BLaER1 treated with 17β-estradiol and CSF1 and Interleukin-3, amounts not matched to agents 10 nM and 100 nM (cell line): ENCODE measurements around the gene ACLY.

Experiments used
- H3K27ac ChIP-seq, 11 experiments: shearing (Covaris generic); formaldehyde crosslinking; 2 replicates each; pipeline ENCODE4 v1.8.1; 2022
- H3K27me3 ChIP-seq, 11 experiments: shearing (Covaris generic); formaldehyde crosslinking; 2 replicates each; pipeline ENCODE4 v1.8.1; 2022
- H3K36me3 ChIP-seq, 11 experiments: shearing (Covaris generic); formaldehyde crosslinking; 2 replicates each; pipeline ENCODE4 v1.8.1; 2022
- H3K4me1 ChIP-seq, 10 experiments: shearing (Covaris generic); formaldehyde crosslinking; 2 replicates each; pipeline ENCODE4 v1.8.1; 2022
- H3K4me2 ChIP-seq, 11 experiments: shearing (Covaris generic); formaldehyde crosslinking; 2 replicates each; pipeline ENCODE4 v1.8.1; 2022
- H3K4me3 ChIP-seq, 10 experiments: shearing (Covaris generic); formaldehyde crosslinking; 2 replicates each; pipeline ENCODE4 v1.8.1; 2022
- H3K9ac ChIP-seq, 11 experiments: shearing (Covaris generic); formaldehyde crosslinking; 2 replicates each; pipeline ENCODE4 v1.8.1; 2022
- H3K9me3 ChIP-seq, 11 experiments: shearing (Covaris generic); formaldehyde crosslinking; replicated peaks in 1 of 11; 2 replicates each; pipeline ENCODE4 v1.8.1; 2022
- H4K20me1 ChIP-seq, 11 experiments: shearing (Covaris generic); formaldehyde crosslinking; 2 replicates each; pipeline ENCODE4 v1.8.1; 2022
- Cebpa-rat ChIP-seq, 11 experiments: shearing (Covaris generic); IDR thresholded peaks; 2 replicates each; pipeline ENCODE4 v1.8.1; 2022

The ACLY gene

GRCh38 chr17:41873559-41874292, 45.0 kb downstream of the ACLY start:
- no peak for TF ChIP-seq Cebpa-rat (IDR thresholded peaks at IDR 0.05)
- no peak overlapping the region for H3K9ac ChIP-seq
- no peak overlapping the region for H3K4me3 ChIP-seq
- H3K27me3 ChIP-seq = no peaks in the 10 kb centered on the region
- no peaks in the 10 kb centered on the region for H3K4me1 ChIP-seq
- peaks cover 0 to 12% (median 3%) of the 10 kb centered on the region in 11 experiments; a peak in 6 of 22 replicates for H3K9me3 ChIP-seq
- H3K36me3 ChIP-seq = peaks cover 78 to 97% (median 94%) of the 10 kb centered on the region in 11 experiments
- H3K4me2 ChIP-seq = no peak overlapping the region
- H4K20me1 ChIP-seq = peaks cover 0 to 33% (median 8%) of the 10 kb centered on the region in 11 experiments; a peak in 8 of 22 replicates
- H3K27ac ChIP-seq = no peak overlapping the region

GRCh38 chr17:41871789-41872188, 47.0 kb downstream of the ACLY start:
- Histone ChIP-seq H4K20me1 (peaks cover 0 to 33% (median 7%) of the 10 kb centered on the region in 11 experiments; a peak in 8 of 22 replicates), H3K9ac (no peak overlapping the region), H3K27me3 (no peaks in the 10 kb centered on the region), H3K4me3 (no peak overlapping the region), H3K27ac (no peak overlapping the region), H3K4me1 (no peaks in the 10 kb centered on the region), H3K9me3 (peaks cover 0 to 2% (median 0%) of the 10 kb centered on the region in 11 experiments; a peak in 3 of 22 replicates), H3K36me3 (peaks cover 77 to 97% (median 92%) of the 10 kb centered on the region in 11 experiments), H3K4me2 (no peak overlapping the region)
- TF ChIP-seq Cebpa-rat (IDR thresholded peaks at IDR 0.05) = no peak

- Histone ChIP-seq H3K4me3 (no peak overlapping the region), H3K4me2 (no peak overlapping the region), H3K9ac (no peak overlapping the region), H3K36me3 (peaks cover 78 to 92% (median 90%) of the 10 kb centered on the region in 11 experiments), H4K20me1 (peaks cover 0 to 33% (median 7%) of the 10 kb centered on the region in 11 experiments; a peak in 8 of 22 replicates), H3K4me1 (peaks cover 0 to 3% (median 0%) of the 10 kb centered on the region in 10 experiments; a peak in 2 of 20 replicates), H3K27ac (no peak overlapping the region), H3K9me3 (no peaks in the 10 kb centered on the region), H3K27me3 (no peaks in the 10 kb centered on the region)
- TF ChIP-seq Cebpa-rat (IDR thresholded peaks at IDR 0.05) = no peak
Observed at GRCh38 chr17:41870627-41871026, 48.1 kb downstream of the ACLY start.

- H3K27ac ChIP-seq = no peak overlapping the region
- H3K9ac ChIP-seq = no peak overlapping the region
- peaks cover 78 to 89% (median 88%) of the 10 kb centered on the region in 11 experiments for H3K36me3 ChIP-seq
- peaks cover 0 to 5% (median 0%) of the 10 kb centered on the region in 10 experiments; a peak in 2 of 20 replicates for H3K4me1 ChIP-seq
- H3K9me3 ChIP-seq = no peaks in the 10 kb centered on the region
- H3K4me2 ChIP-seq = no peak overlapping the region
- H3K4me3 ChIP-seq = no peak overlapping the region
- TF ChIP-seq Cebpa-rat (IDR thresholded peaks at IDR 0.05) = no peak
- H4K20me1 ChIP-seq = peaks cover 0 to 33% (median 7%) of the 10 kb centered on the region in 11 experiments; a peak in 8 of 22 replicates
- no peaks in the 10 kb centered on the region for H3K27me3 ChIP-seq
Observed at GRCh38 chr17:41870097-41870496, 48.7 kb downstream of the ACLY start.

- peaks cover 0 to 5% (median 0%) of the 10 kb centered on the region in 10 experiments; a peak in 3 of 20 replicates for H3K4me1 ChIP-seq
- no peaks in the 10 kb centered on the region for H3K9me3 ChIP-seq
- no peak overlapping the region for H3K27ac ChIP-seq
- H3K4me2 ChIP-seq = no peak overlapping the region
- peaks cover 0 to 33% (median 8%) of the 10 kb centered on the region in 11 experiments; a peak in 14 of 22 replicates for H4K20me1 ChIP-seq
- no peak overlapping the region for H3K4me3 ChIP-seq
- no peak for TF ChIP-seq Cebpa-rat (IDR thresholded peaks at IDR 0.05)
- H3K36me3 ChIP-seq = peaks cover 77 to 83% (median 81%) of the 10 kb centered on the region in 11 experiments
- no peak overlapping the region for H3K9ac ChIP-seq
- H3K27me3 ChIP-seq = no peaks in the 10 kb centered on the region
Observed at GRCh38 chr17:41869426-41869825, 49.3 kb downstream of the ACLY start.

- no peak overlapping the region for H3K27ac ChIP-seq
- no peak overlapping the region for H3K9ac ChIP-seq
- no peaks in the 10 kb centered on the region for H3K9me3 ChIP-seq
- no peak overlapping the region for H3K4me2 ChIP-seq
- peaks cover 6 to 12% (median 7%) of the 10 kb centered on the region in 10 experiments for H3K4me1 ChIP-seq
- peaks cover 68 to 74% (median 73%) of the 10 kb centered on the region in 11 experiments for H3K36me3 ChIP-seq
- peaks cover 0 to 37% (median 14%) of the 10 kb centered on the region in 11 experiments; a peak in 19 of 22 replicates for H4K20me1 ChIP-seq
- no peak overlapping the region for H3K4me3 ChIP-seq
- no peaks in the 10 kb centered on the region for H3K27me3 ChIP-seq
- TF ChIP-seq Cebpa-rat (IDR thresholded peaks at IDR 0.05) = no peak
Observed at GRCh38 chr17:41868568-41868967, 50.2 kb downstream of the ACLY start.

- no peaks in the 10 kb centered on the region for H3K9me3 ChIP-seq
- H3K9ac ChIP-seq = peak overlapping the region; percentile 64 to 96 (median 93); a peak in 19 of 22 replicates
- H3K4me1 ChIP-seq = peaks cover 34 to 42% (median 37%) of the 10 kb centered on the region in 10 experiments
- H4K20me1 ChIP-seq = peaks cover 27 to 54% (median 44%) of the 10 kb centered on the region in 11 experiments; a peak in 21 of 22 replicates
- no peaks in the 10 kb centered on the region for H3K27me3 ChIP-seq
- peak overlapping the region; percentile 84 to 96 (median 90); a peak in 18 of 20 replicates for H3K4me3 ChIP-seq
- H3K27ac ChIP-seq = peak overlapping the region in 6 of 11 experiments; percentile 85 to 94 (median 92); a peak in 7 of 22 replicates
- peak overlapping the region; percentile 25 to 99 (median 79); a peak in 20 of 22 replicates for H3K4me2 ChIP-seq
- H3K36me3 ChIP-seq = peaks cover 39 to 44% (median 42%) of the 10 kb centered on the region in 11 experiments
- no peak for TF ChIP-seq Cebpa-rat (IDR thresholded peaks at IDR 0.05)
Observed at GRCh38 chr17:41865596-41865893, 53.2 kb downstream of the ACLY start.

- H3K9ac ChIP-seq = peak within 1 kb of the TSS; percentile 86 to 96 (median 93)
- peak within 1 kb of the TSS; percentile 84 to 96 (median 90) for H3K4me3 ChIP-seq
- peaks cover 34 to 43% (median 39%) of the 10 kb centered on the region in 10 experiments for H3K4me1 ChIP-seq
- H3K27ac ChIP-seq = peak within 1 kb of the TSS; percentile 78 to 94 (median 91)
- H4K20me1 ChIP-seq = peaks cover 33 to 54% (median 48%) of the 10 kb centered on the region in 11 experiments; a peak in 21 of 22 replicates
- H3K27me3 ChIP-seq = no peaks in the 10 kb centered on the region
- H3K9me3 ChIP-seq = no peaks in the 10 kb centered on the region
- H3K4me2 ChIP-seq = peak within 1 kb of the TSS; percentile 82 to 99 (median 95)
- TF ChIP-seq Cebpa-rat (IDR thresholded peaks at IDR 0.05) = no peak
- H3K36me3 ChIP-seq = peaks cover 33 to 38% (median 37%) of the 10 kb centered on the region in 11 experiments
Observed at GRCh38 chr17:41864836-41865595, 53.7 kb downstream of the ACLY start, which contains the start of gene KLHL11. Gene KLHL11, minus strand, starts transcription at chr17:41865423. Its CDS starts 53 bp downstream, at chr17:41865370.
